Measurements from ENCODE around the gene KCNAB1.

GRCh38 chr3:156246961-156247725 lies 126.8 kb downstream of the KCNAB1 start:
- TF ChIP-seq POLR2A (IDR thresholded peaks at IDR 0.05) (no peak), CTCF (IDR thresholded peaks at IDR 0.05) (no peak)

Data from tibial nerve (tissue), 3 donors.